ENCODE results near the gene SNAPC3.

Gene SNAPC3

DNA sequence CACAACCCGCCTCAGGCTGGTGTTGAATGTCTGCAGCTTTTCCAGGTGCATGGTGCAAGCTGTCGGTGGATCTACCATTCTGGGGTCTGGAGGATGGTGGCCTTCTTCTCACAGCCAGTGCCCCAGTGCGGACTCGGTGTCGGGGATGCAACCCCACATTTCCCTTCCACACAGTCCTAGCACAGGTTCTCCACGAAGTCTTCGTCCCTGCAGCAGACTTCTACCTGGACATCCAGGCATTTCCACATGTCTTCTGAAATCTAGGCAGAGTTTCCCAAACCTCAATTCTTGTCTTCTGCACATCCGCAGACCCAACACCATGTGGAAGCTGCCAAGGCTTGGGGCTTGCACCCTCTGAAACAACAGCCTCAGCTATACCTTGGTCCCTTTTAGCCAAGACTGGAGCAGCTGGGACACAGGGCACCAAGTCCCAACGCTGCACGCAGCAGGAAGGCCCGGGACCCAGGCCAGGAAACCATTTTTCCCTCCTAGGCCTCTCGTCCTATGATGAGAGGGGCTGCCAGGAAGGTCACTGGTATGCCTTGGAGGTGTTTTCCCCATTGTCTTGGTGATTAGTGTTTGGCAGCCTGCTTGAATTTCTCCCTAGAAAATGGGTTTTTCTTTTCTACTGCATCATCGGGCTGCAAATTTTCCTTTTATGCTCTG lies 69.9 kb downstream of the SNAPC3 start:
- H3K4me3 ChIP-seq (ENCODE audit: low read depth, low read length): no peak overlapping the region
- DNase-seq (ENCODE audit: low read depth, low spot score): no peak
- in situ Hi-C loops (cut with HindIII; ENCODE audit: low sequenced_read_pairs): no loop called here
- TF ChIP-seq CTCF (IDR thresholded peaks at IDR 0.05; ENCODE audit: low read depth, low read length): no peak

DNA sequence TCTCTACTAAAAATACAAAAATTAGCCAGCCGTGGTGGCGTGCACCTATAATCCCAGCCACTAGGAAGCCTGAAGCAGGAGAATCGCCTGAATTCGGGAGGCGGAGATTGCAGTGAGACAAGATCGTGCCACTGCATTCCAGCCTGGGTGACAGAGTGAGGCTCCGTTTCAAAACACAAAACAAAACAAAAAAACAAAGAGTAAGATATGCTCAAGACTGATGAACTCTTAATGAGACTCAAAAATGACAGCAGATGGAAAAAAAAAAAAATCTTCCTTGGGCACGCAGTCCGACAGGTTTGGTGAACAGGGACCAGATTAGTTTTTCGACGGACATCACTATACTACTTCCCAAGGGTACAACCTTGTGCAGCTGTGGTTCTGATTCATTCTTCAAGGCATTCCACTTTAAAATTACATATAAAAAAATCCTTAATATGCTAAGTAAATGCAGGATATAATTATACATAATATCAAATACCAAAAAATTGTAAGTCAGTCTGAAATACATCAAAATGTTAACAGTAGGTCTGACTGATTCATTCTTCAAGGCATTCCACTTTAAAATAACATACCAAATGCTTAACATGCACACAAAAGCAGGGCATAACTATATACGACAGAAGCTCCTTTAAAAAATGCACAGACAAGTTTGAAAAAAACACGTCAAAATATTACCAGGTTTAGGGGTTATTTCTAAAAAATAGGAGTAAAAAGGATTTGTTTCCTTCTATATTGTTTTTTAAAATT lies 75.7 kb downstream of the SNAPC3 start:
- TF ChIP-seq CTCF (IDR thresholded peaks at IDR 0.05; ENCODE audit: low read depth, low read length): no peak
- H3K4me3 ChIP-seq (ENCODE audit: low read depth, low read length): no peak overlapping the region
- in situ Hi-C loops (cut with HindIII; ENCODE audit: low sequenced_read_pairs): no loop called here

GRCh38 chr9:15499139-15499538 lies 76.5 kb downstream of the SNAPC3 start:
- in situ Hi-C loops (cut with HindIII; ENCODE audit: low sequenced_read_pairs): no loop called here
- H3K4me3 ChIP-seq (ENCODE audit: low read depth, low read length): no peak overlapping the region

More for the DNA sequence above, 75.7 kb downstream of the SNAPC3 start:
- no peak for DNase-seq (ENCODE audit: low read depth, low spot score)

GRCh38 chr9:15501179-15501578 lies 78.5 kb downstream of the SNAPC3 start:
- DNase-seq (ENCODE audit: low read depth, low spot score): no peak
- in situ Hi-C loops (cut with HindIII; ENCODE audit: low sequenced_read_pairs): no loop called here
- H3K4me3 ChIP-seq (ENCODE audit: low read depth, low read length): no peak overlapping the region
- peak; percentile 4 for TF ChIP-seq CTCF (IDR thresholded peaks at IDR 0.05; ENCODE audit: low read depth, low read length)

More at GRCh38 chr9:15499139-15499538, 76.5 kb downstream of the SNAPC3 start:
- no peak for TF ChIP-seq CTCF (IDR thresholded peaks at IDR 0.05; ENCODE audit: low read depth, low read length)
- DNase-seq (ENCODE audit: low read depth, low spot score): no peak

DNA sequence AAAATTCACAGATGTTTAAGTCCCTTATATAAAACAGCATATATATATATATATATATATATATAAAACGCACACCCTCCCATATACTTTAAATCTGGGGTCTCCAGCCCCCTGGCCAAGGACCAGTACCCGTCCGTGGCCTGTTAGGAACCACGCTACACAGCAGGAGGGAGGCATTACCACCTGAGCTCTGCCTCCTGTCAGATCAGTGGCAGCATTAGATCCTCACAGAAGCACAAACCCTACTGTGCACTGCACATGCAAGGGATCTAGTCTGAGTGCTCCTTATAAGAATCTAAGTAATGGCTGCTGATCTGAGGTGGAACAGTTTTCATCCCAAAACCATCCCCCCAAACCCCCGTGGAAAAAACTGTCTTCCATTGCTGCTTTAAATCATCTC lies 79.1 kb downstream of the SNAPC3 start:
- DNase-seq (ENCODE audit: low read depth, low spot score): no peak
- in situ Hi-C loops (cut with HindIII; ENCODE audit: low sequenced_read_pairs): no loop called here
- no peak for TF ChIP-seq CTCF (IDR thresholded peaks at IDR 0.05; ENCODE audit: low read depth, low read length)
- H3K4me3 ChIP-seq (ENCODE audit: low read depth, low read length): no peak overlapping the region

DNA sequence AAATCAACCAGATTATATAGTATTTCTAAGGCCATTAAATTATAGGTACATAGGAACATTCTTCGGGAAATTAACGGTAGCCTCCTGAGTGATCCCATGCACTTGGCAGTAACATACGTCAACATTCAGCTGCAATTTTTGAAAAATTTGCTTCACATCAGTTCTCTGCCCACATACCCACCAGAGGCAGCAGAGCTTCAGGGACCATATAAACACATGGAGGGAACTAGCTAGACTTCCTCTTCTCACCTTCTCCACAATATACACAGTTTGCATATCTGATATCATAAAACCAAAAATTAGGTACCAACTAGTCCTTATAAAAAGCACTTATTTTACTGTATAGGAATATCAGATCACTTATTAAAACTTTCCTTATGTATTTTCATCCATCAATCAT lies 83.2 kb downstream of the SNAPC3 start:
- DNase-seq (ENCODE audit: low read depth, low spot score): no peak
- H3K4me3 ChIP-seq (ENCODE audit: low read depth, low read length): no peak overlapping the region
- in situ Hi-C loops (cut with HindIII; ENCODE audit: low sequenced_read_pairs): no loop called here
- TF ChIP-seq CTCF (IDR thresholded peaks at IDR 0.05; ENCODE audit: low read depth, low read length): no peak
